Rectal smooth muscle tissue (tissue), 1 donor: ENCODE data around the gene FAM53A.

Experiments used
- H3K27ac ChIP-seq: one replicate; pipeline ENCODE4 v1.7.0; 2013; ENCODE audit warnings: low read depth, low read length, inconsistent platforms
- H3K27me3 ChIP-seq: one replicate; pipeline ENCODE4 v1.7.0; 2013; ENCODE audit warnings: low read length; ENCODE audit not compliant: control insufficient read depth, insufficient read depth
- H3K36me3 ChIP-seq: one replicate; pipeline ENCODE4 v1.7.0; 2013; ENCODE audit warnings: low read length; ENCODE audit not compliant: control insufficient read depth, insufficient read depth
- H3K4me1 ChIP-seq: one replicate; pipeline ENCODE4 v1.7.0; 2013; ENCODE audit warnings: low read length; ENCODE audit not compliant: control insufficient read depth, insufficient read depth
- H3K4me3 ChIP-seq: one replicate; pipeline ENCODE4 v1.7.0; 2013; ENCODE audit warnings: low read length
- H3K9ac ChIP-seq: one replicate; pipeline ENCODE4 v1.7.0; 2013; ENCODE audit warnings: low read length

Gene FAM53A

DNA sequence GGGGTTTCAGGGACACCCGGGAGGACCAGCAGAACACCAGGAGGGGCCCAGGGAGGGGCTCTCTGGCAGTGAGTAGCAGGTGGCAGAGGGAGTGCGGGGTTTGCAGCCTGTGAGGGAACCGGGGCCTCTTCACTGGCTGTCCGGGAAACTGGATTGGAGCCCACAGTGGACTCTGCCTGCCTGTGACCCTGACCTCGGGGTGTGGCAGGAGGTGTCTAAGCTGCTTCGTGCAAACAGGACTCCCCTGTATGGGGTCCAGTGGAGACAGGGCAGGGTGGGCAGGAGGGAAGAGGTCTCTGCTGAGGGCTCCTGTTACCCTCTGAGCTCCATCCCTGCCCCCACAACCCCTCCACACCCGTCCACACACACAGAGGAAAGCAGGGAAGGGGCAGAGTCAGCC, 50.1 kb downstream of the FAM53A start:
- Histone ChIP-seq H3K4me3 (no peak overlapping the region), H3K27ac (no peak overlapping the region), H3K9ac (no peak overlapping the region), H3K27me3 (no peaks in the 10 kb centered on the region), H3K4me1 (no peaks in the 10 kb centered on the region), H3K36me3 (no peaks in the 10 kb centered on the region)

DNA sequence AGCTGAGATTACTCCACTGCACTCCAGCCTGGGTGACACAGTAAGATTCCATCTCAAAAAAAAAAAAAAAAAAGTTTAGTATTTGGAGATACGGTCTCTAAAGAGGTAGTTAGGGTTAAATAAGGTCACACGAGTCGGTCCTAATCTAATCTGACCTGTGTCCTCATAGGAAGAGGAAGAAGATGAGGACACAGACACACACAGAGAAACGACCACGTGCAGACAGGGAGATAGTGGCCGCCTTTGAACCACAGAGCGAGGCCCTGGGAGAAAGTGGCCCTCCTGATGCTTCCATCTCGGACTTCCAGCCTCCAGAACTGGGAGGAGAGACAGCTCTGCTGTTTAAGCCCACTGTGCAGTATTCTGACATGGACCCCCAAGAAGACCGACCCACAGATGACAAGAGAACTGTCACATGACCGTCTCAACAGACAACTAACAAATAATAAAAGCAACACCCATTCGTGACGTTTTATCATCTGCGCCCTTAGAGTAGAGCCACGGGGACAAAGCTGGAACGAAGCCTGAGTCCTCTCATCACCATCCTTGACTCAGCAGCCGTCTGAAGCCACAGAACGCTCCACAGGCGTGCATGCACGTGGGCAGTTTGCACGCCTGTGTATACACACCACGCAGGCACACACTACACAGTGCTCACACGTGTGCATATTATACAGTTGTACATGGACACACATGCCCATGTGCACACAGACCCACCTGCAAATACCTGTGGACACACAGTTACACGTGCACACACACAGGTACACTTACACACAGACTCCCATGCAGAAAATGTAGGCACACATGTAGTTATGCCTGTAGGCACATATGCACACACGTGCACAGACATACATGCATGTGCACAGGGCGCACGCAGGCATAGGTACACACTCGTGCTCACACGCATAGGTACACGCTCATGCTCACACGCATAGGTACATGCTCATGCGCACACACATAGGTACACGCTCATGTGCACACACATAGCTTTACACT, 51.7 kb downstream of the FAM53A start:
- Histone ChIP-seq H3K27me3 (no peaks in the 10 kb centered on the region), H3K4me3 (no peak overlapping the region), H3K27ac (no peak overlapping the region), H3K4me1 (no peaks in the 10 kb centered on the region), H3K36me3 (no peaks in the 10 kb centered on the region), H3K9ac (no peak overlapping the region)

DNA sequence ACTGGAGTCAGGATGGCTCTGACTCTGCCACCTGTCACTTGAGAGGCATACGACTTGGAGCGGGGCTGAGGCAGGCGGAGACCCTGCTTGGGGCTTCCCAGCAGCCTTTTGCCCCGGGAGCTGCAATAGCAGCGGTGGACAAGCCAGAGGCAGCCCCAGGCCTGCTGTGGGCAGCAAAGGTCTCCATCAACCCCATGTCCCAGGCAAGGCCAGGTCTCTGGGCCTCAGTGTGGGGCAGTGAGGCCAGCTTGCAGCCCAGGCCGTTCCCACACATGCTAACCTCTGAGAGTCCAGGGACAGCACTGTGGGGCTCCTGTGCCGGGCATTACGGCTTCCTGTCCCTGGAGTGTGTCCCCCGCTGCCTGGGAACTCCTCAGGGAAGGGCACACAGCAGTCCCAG, 53.0 kb downstream of the FAM53A start:
- Histone ChIP-seq H3K9ac (no peak overlapping the region), H3K27me3 (no peaks in the 10 kb centered on the region), H3K27ac (no peak overlapping the region), H3K36me3 (no peaks in the 10 kb centered on the region), H3K4me3 (no peak overlapping the region), H3K4me1 (no peaks in the 10 kb centered on the region)

DNA sequence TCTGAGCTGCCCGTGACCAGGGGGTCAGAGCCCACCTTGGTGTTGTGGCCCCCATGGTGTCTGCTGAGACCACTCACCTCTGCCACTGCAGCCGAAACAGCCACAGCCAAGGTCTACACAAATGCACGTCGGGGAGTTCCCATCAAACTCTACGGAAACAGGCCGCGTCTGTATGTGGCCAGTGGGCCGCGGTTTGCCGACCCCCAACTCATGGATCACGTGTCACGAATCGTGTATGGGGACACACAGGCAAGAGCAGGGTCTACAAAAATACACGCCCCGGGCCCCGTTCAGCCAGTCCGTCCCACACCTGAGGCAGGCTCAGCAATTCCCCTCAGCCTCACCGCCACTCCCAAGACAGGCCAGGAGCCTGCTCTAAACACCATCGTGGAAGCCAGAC, 53.8 kb downstream of the FAM53A start:
- Histone ChIP-seq H3K27me3 (no peaks in the 10 kb centered on the region), H3K9ac (no peak overlapping the region), H3K4me1 (no peaks in the 10 kb centered on the region), H3K4me3 (no peak overlapping the region), H3K27ac (no peak overlapping the region), H3K36me3 (no peaks in the 10 kb centered on the region)

DNA sequence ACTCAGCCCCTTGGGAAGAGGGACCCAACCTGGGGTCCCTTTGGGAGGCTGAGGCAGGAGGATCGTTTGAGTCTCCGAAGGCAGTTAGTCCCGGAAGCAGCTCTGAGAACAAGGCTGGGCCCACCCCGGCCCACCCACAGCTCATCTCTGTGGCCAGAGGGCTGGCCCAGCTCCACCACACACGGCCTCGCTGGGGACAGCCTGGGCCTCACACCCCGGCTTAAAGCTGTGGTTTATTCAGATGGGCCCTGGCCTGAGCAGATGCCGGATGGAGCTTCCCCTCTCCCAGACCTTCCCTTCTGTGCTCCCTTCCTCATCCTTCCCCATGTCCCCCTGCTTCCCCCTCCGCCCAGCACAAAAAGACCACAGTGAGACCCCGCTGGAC, 54.4 kb downstream of the FAM53A start:
- Histone ChIP-seq H3K4me1 (no peaks in the 10 kb centered on the region), H3K27ac (no peak overlapping the region), H3K4me3 (no peak overlapping the region), H3K9ac (no peak overlapping the region), H3K27me3 (no peaks in the 10 kb centered on the region), H3K36me3 (no peaks in the 10 kb centered on the region)

DNA sequence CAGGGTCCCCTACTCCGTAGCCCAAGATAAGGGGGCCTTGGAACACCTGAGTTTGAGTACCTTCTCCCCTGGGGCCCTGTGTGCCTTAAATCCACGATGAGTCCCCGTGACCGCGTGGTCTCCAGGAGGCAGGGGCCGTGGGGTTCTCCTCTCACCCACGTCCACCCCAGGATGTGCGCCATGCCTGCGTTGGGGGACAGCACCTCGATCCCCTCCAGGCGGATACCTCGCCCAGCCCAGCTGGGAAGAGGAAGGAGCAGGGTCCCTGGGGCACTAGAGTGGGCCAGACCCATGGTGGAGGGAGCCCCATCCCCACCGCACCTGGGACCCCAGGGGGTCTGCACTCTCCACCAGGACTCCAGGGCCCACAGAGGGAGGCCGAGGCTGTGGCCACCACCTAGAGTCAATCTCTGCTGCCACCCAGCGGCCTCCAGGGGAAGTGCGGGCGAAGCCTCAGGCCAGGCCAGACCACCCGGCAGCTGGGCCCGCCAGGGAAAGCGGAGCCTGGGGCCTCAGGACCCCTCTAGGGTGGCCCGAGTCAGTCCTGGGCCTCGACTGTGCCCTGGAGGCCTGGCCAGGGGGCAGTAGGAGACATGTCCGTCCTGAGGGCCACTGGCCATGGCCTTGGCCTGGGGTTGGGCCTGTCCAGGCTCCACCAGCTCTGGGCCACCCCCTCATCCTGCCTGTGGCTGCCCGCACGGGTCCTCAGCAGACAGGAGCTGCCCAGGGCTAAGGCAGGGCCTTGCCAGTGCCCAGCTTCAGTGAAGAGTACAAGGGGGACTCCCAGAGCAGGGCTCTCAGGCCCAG, 55.0 kb downstream of the FAM53A start:
- H3K4me1 ChIP-seq: no peaks in the 10 kb centered on the region
- H3K27ac ChIP-seq: no peak overlapping the region
- no peaks in the 10 kb centered on the region for H3K27me3 ChIP-seq
- H3K9ac ChIP-seq: no peak overlapping the region
- H3K4me3 ChIP-seq: no peak overlapping the region
- H3K36me3 ChIP-seq: no peaks in the 10 kb centered on the region

DNA sequence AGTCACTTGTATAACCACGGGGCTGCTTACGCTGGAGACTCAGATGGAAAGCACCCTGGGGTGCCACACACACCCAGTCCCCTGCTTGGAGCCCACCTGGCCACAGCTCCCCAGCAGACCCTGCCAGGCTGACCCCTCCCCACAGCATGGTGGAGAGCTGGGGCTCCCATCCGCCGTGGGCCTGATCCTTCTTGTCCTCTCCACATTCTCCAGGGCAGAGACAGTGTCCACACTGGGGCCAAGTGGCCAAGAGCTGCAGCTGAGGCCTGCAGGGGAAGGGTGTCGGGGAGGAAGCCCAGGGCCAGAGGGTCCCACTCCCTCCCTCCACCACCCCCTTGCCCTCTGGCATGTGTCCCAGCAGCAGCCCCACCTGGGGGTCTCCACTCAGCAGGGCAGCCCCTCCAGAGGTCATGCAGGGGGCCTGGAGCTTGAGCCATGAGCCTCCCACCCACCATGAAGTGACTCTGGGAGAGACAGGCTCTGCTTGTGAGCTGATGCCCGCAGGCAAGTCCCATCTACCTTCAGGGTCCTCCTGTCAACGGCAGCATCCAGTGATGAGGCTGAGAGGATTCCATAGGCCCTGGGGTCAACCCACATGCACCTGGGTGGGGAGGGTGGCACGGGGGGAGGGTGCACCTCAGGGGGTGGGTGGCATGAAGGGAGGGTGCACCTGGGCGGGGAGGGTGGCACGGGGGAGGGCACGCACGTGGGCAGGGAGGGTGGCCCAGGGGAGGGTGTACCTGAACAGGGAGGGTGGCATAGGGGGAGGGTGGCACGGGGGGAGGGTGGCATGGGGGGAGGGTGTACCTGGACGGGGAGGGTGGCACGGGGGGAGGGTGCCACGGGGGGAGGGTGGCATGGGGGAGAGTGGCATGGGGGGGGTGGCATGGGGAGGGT, 56.4 kb downstream of the FAM53A start:
- Histone ChIP-seq H3K4me3 (no peak overlapping the region), H3K4me1 (no peaks in the 10 kb centered on the region), H3K36me3 (no peaks in the 10 kb centered on the region), H3K27me3 (no peaks in the 10 kb centered on the region), H3K9ac (no peak overlapping the region), H3K27ac (no peak overlapping the region)

DNA sequence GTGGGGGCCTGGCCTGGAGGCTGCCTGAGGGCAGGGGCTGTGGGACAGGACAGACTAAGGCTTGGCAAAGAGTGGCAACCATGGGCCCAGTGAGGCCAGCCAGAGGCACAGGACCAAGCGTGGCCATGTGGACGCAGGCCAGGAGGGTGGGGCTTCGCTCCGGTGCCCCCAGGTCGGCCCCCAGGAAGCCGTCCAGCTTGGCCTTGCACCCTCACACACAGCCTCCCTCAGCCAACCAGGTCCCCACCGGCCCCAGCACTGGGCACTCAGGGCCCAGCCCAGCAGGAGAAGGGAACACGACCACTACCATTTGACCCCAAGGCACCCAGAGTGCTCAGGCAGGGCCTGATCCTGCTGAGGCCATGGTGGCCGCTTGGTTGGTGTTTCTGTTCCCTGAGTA, 57.2 kb downstream of the FAM53A start:
- Histone ChIP-seq H3K27ac (no peak overlapping the region), H3K9ac (no peak overlapping the region), H3K27me3 (no peaks in the 10 kb centered on the region), H3K4me3 (no peak overlapping the region), H3K4me1 (no peaks in the 10 kb centered on the region), H3K36me3 (no peaks in the 10 kb centered on the region)

DNA sequence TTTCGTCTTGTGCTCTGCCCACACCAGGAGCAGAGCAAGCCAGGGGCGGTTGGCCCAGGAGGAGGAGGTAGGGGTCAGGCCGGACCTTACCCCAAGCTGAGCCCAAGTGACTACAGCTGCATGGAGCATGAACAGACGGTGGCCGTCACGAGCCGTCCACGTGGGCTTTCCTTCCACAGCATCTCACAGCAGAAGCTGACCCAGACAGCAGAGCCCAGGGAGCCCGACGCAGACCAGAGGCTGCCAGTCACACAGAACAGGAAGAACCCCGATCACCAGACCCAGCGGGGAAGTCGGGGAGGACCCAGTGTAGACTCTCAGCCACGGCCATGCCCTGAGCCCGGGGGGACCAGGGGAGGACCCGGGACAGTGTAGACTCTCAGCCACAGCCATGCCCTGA, 58.0 kb downstream of the FAM53A start:
- H3K36me3 ChIP-seq: no peaks in the 10 kb centered on the region

DNA sequence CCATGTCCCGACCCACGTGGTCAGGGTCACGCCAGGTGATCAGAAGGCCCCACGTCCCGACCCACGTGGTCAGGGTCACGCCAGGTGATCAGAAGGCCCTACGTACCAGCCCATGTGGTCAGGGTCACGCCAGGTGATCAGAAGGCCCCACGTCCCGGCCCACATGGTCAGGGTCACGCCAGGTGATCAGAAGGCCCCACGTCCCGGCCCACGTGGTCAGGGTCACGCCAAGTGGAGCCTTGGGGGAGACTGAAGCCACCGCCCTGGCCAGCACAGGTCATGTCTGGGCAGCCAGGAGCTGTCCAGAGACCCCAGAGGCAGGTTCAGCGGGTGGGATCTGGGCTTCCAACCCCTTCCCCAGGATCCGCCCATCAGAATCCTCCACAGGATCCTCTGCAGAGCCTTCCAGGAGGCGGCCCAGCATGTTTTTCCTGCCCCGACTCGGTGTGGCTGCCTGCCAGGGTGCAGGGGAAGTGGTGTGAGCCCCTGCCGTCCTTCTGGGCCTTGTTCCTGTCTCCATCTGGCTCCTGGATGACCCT, 58.4 kb downstream of the FAM53A start:
- H3K27ac ChIP-seq: no peak overlapping the region
- H3K4me3 ChIP-seq: no peak overlapping the region
- no peak overlapping the region for H3K9ac ChIP-seq
- H3K4me1 ChIP-seq: no peaks in the 10 kb centered on the region
- H3K27me3 ChIP-seq: no peaks in the 10 kb centered on the region
- no peaks in the 10 kb centered on the region for H3K36me3 ChIP-seq

More for the DNA sequence above, 58.0 kb downstream of the FAM53A start:
- Histone ChIP-seq H3K4me3 (no peak overlapping the region), H3K27ac (no peak overlapping the region), H3K9ac (no peak overlapping the region), H3K4me1 (no peaks in the 10 kb centered on the region), H3K27me3 (no peaks in the 10 kb centered on the region)

DNA sequence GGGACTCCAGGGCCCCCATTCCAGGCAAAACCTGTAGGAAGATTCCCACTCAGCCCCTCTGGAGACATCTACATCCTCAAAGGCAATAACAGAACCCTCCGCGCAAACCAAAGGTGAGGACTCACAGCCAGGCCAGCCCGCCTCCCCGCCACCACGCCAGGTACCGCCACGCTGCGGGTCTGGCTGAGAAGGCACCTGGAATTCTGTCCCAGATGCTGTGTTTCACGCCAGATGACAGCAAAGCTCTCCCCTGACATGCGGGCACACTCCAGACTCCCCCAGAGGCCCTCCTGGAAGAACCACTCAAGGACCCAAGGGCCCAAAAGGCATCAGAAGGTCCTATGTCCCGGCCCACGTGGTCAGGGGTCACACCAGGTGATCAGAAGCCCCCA, 59.6 kb downstream of the FAM53A start:
- Histone ChIP-seq H3K4me1 (no peaks in the 10 kb centered on the region), H3K36me3 (no peaks in the 10 kb centered on the region), H3K9ac (no peak overlapping the region), H3K27ac (no peak overlapping the region), H3K27me3 (no peaks in the 10 kb centered on the region), H3K4me3 (no peak overlapping the region)
